Activated CD8-positive, alpha-beta memory T cell treated with anti-CD3 and anti-CD28 coated beads for 48 hours (primary cell): ENCODE results near the gene TAS2R3.

Source experiments
- DNase-seq, 3 experiments: peaks; one replicate each; pipeline ENCODE4 v3.0.0-alpha.2; 2020; ENCODE audit warnings: low read depth in 2 of 3, low spot score in 2 of 3

TAS2R3 gene

GRCh38 chr7:141785706-141786552, 22.0 kb downstream of the TAS2R3 start:
- no peak for DNase-seq

GRCh38 chr7:141788296-141788695, 24.4 kb downstream of the TAS2R3 start:
- DNase-seq = no peak

- DNase-seq = no peak
Measured at GRCh38 chr7:141789917-141790316, 26.0 kb downstream of the TAS2R3 start, which contains the start of gene TAS2R5. Gene TAS2R5, plus strand, starts transcription at chr7:141790217. Its CDS starts 145 bp downstream, at chr7:141790362.

- DNase-seq = no peak
Measured at GRCh38 chr7:141792526-141792925, 28.6 kb downstream of the TAS2R3 start.
